H9 (cell line): ENCODE results near the gene TBX19. TPM values are rescaled to one million over a fixed set of nuclear protein-coding genes. Genes with fewer than 3 reads are reported as not detected.

Experiments used
- DNase-seq: peaks from one replicate; pipeline ENCODE4 v3.0.0-alpha.2; 2017
- H2AFZ ChIP-seq: one replicate; pipeline ENCODE4 v1.6.1; 2013; ENCODE audit warnings: mild to moderate bottlenecking, low read length, control low read depth, moderate library complexity
- H2AK5ac ChIP-seq: 2 replicates; pipeline ENCODE4 v1.6.1; 2013; ENCODE audit warnings: low read length, control low read depth, mixed read lengths; ENCODE audit not compliant: insufficient read length
- H2BK120ac ChIP-seq: one replicate; pipeline ENCODE4 v1.6.1; 2013; ENCODE audit warnings: low read depth, mild to moderate bottlenecking, low read length, control low read depth, inconsistent platforms; ENCODE audit not compliant: poor library complexity, severe bottlenecking
- H2BK12ac ChIP-seq: 2 replicates; pipeline ENCODE4 v1.6.1; 2013; ENCODE audit warnings: low read length, control low read depth, mixed read lengths, low read depth; ENCODE audit not compliant: insufficient read length
- H2BK15ac ChIP-seq: 2 replicates; pipeline ENCODE4 v1.6.1; 2013; ENCODE audit warnings: low read depth, low read length, control low read depth
- H2BK20ac ChIP-seq: one replicate; pipeline ENCODE4 v1.6.1; 2013; ENCODE audit warnings: low read depth, mild to moderate bottlenecking, low read length, control low read depth, inconsistent platforms; ENCODE audit not compliant: poor library complexity, severe bottlenecking
- H2BK5ac ChIP-seq: 2 replicates; pipeline ENCODE4 v1.6.1; 2013; ENCODE audit warnings: low read length, control low read depth, mixed read lengths; ENCODE audit not compliant: insufficient read length
- H3K14ac ChIP-seq: 2 replicates; pipeline ENCODE4 v1.6.1; 2013; ENCODE audit warnings: low read length, control low read depth; ENCODE audit not compliant: insufficient read depth
- H3K18ac ChIP-seq: 2 replicates; pipeline ENCODE4 v1.6.1; 2013; ENCODE audit warnings: low read depth, mild to moderate bottlenecking, mixed read lengths, low read length, control low read depth; ENCODE audit not compliant: insufficient read length
- H3K23ac ChIP-seq: 2 replicates; pipeline ENCODE4 v1.6.1; 2013; ENCODE audit warnings: low read length, control low read depth, mixed read lengths, low read depth; ENCODE audit not compliant: insufficient read length
- H3K23me2 ChIP-seq: 2 replicates; pipeline ENCODE4 v1.6.1; 2013; ENCODE audit warnings: low read depth, mild to moderate bottlenecking, mixed read lengths, low read length, control low read depth; ENCODE audit not compliant: insufficient read length, poor library complexity, severe bottlenecking
- H3K27ac ChIP-seq: 2 replicates; pipeline ENCODE4 v1.5.1; 2013; ENCODE audit warnings: low read length, control low read depth, mixed read lengths, low read depth; ENCODE audit not compliant: insufficient read length
- H3K27me3 ChIP-seq: 2 replicates; pipeline ENCODE4 v1.6.1; 2013; ENCODE audit warnings: low read length, control low read depth, inconsistent platforms; ENCODE audit not compliant: insufficient read depth
- H3K4ac ChIP-seq: 2 replicates; pipeline ENCODE4 v1.6.1; 2013; ENCODE audit warnings: low read depth, mild to moderate bottlenecking, control low read depth, inconsistent platforms, low read length, moderate library complexity
- H3K4me1 ChIP-seq: 2 replicates; pipeline ENCODE4 v1.6.1; 2013; ENCODE audit warnings: low read length, control low read depth, inconsistent platforms; ENCODE audit not compliant: insufficient read depth
- H3K4me2 ChIP-seq: 2 replicates; pipeline ENCODE4 v1.6.1; 2013; ENCODE audit warnings: low read length, control low read depth, mixed read lengths; ENCODE audit not compliant: insufficient read length, insufficient read depth
- H3K56ac ChIP-seq: 2 replicates; pipeline ENCODE4 v1.6.1; 2013; ENCODE audit warnings: low read depth, mild to moderate bottlenecking, mixed read lengths, low read length, control low read depth; ENCODE audit not compliant: insufficient read length
- H3K79me1 ChIP-seq: 2 replicates; pipeline ENCODE4 v1.6.1; 2013; ENCODE audit warnings: low read depth, mild to moderate bottlenecking, moderate library complexity, low read length, control low read depth, inconsistent platforms; ENCODE audit not compliant: insufficient read depth, poor library complexity, severe bottlenecking
- H3K79me2 ChIP-seq: 2 replicates; pipeline ENCODE4 v1.6.1; 2013; ENCODE audit warnings: low read length, control low read depth, inconsistent platforms; ENCODE audit not compliant: insufficient read depth
- H3K9ac ChIP-seq: 2 replicates; pipeline ENCODE4 v1.6.1; 2013; ENCODE audit warnings: low read length, control low read depth, mixed read lengths; ENCODE audit not compliant: insufficient read length; ENCODE audit errors: extremely low read depth
- H3K9me3 ChIP-seq: one replicate; pipeline ENCODE4 v1.6.1; 2013; ENCODE audit warnings: low read depth, low read length, inconsistent platforms; ENCODE audit not compliant: control insufficient read depth
- H3T11ph ChIP-seq: one replicate; pipeline ENCODE4 v1.6.1; 2013; ENCODE audit warnings: mild to moderate bottlenecking, low read length, control low read depth, inconsistent platforms
- H4K20me1 ChIP-seq: one replicate; pipeline ENCODE4 v1.6.1; 2013; ENCODE audit not compliant: control insufficient read depth, insufficient read length, insufficient read depth
- H4K5ac ChIP-seq: 2 replicates; pipeline ENCODE4 v1.6.1; 2013; ENCODE audit warnings: low read depth, mild to moderate bottlenecking, mixed read lengths, low read length, control low read depth; ENCODE audit not compliant: insufficient read length
- H4K8ac ChIP-seq: replicated peaks from 2 replicates; pipeline ENCODE4 v1.6.1; 2013; ENCODE audit warnings: low read length, control low read depth, mixed read lengths, low read depth; ENCODE audit not compliant: insufficient read length
- H4K91ac ChIP-seq: 2 replicates; pipeline ENCODE4 v1.6.1; 2013; ENCODE audit warnings: low read depth, mild to moderate bottlenecking, moderate library complexity, mixed read lengths, low read length, control low read depth; ENCODE audit not compliant: insufficient read length
- H3K27ac Mint-ChIP-seq, 3 experiments: 2 replicates in 2 of 3; 3 replicates in 1 of 3; pipeline ENCODE4 v1.8.0; 2020 to 2021; ENCODE audit warnings: mixed read lengths in 3 of 3, mild to moderate bottlenecking in 1 of 3, moderate library complexity in 1 of 3
- H3K27me3 Mint-ChIP-seq: 2 replicates; pipeline ENCODE4 v1.8.0; 2021; ENCODE audit warnings: low read depth, mild to moderate bottlenecking, moderate library complexity, mixed read lengths
- H3K36me3 Mint-ChIP-seq, 3 experiments: 2 replicates in 2 of 3; 3 replicates in 1 of 3; pipeline ENCODE4 v1.8.0; 2020 to 2021; ENCODE audit warnings: low read depth in 3 of 3, mixed read lengths in 3 of 3; ENCODE audit not compliant: insufficient read depth in 1 of 3
- H3K4me1 Mint-ChIP-seq, 2 experiments: 2 replicates each; pipeline ENCODE4 v1.8.0; 2020; ENCODE audit warnings: mixed read lengths in 2 of 2
- H3K4me3 Mint-ChIP-seq, 2 experiments: 2 replicates in 1 of 2; 3 replicates in 1 of 2; pipeline ENCODE4 v1.8.0; 2020 to 2021; ENCODE audit warnings: mild to moderate bottlenecking in 2 of 2, mixed read lengths in 2 of 2, moderate library complexity in 1 of 2
- H3K9me3 Mint-ChIP-seq, 2 experiments: 2 replicates in 1 of 2; 3 replicates in 1 of 2; pipeline ENCODE4 v1.8.0; 2020; ENCODE audit warnings: mild to moderate bottlenecking in 2 of 2, mixed read lengths in 2 of 2, moderate library complexity in 1 of 2
- CTCF ChIP-seq: fragments of 200-600 bp; sonication (generic); conservative IDR thresholded peaks from 3 replicates; pipeline ENCODE4 v1.8.0; 2021; ENCODE audit warnings: antibody characterized with exemption, mild to moderate bottlenecking
- WGBS: extraction: QIAGEN DNeasy Blood & Tissue Kit; methylation state at CpG from one replicate; pipeline ENCODE4 v1.1.7; 2013; ENCODE audit warnings: missing lambda C conversion rate, low lambda C conversion rate, mixed read lengths; ENCODE audit not compliant: insufficient read length; ENCODE audit errors: extremely low coverage; 5-methylcytosine and 5-hydroxymethylcytosine counted together
- total RNA-seq: library from RNA; stranded (reverse); gene quantifications from 2 replicates; pipeline ENCODE4 v1.2.1, GENCODE V29; 2021

TBX19 gene
- total RNA-seq, 1 experiment from 2014 or later: 0.48 TPM

- no CpG with 5 or more reads among the region's 5 CpGs for WGBS
- no peak overlapping the region for H4K8ac ChIP-seq
- H3K14ac ChIP-seq: no peak overlapping the region
- H3K23ac ChIP-seq: no peak overlapping the region
- no peak overlapping the region for H2BK120ac ChIP-seq
- no peak for DNase-seq
- H4K20me1 ChIP-seq: no peaks in the 10 kb centered on the region
- no peak overlapping the region for H3K27ac Mint-ChIP-seq
- H2BK20ac ChIP-seq: no peak overlapping the region
- no peak overlapping the region for H3K56ac ChIP-seq
- no peak overlapping the region for H2AK5ac ChIP-seq
- H3K9me3 Mint-ChIP-seq: peaks cover 4 to 7% of the 10 kb centered on the region in 2 experiments; a peak in 4 of 5 replicates
- H3K4me3 Mint-ChIP-seq: no peak overlapping the region
- no peaks in the 10 kb centered on the region for H3K9me3 ChIP-seq
- H3K79me2 ChIP-seq: no peaks in the 10 kb centered on the region
- H3K27ac ChIP-seq: no peak overlapping the region
- H2AFZ ChIP-seq: no peak overlapping the region
- no peaks in the 10 kb centered on the region; the same call in 1 of the 2 replicates for H3K4me1 ChIP-seq
- H3K4me2 ChIP-seq: no peak overlapping the region
- no peak overlapping the region for H4K91ac ChIP-seq
- H3K36me3 Mint-ChIP-seq: peaks cover 2 to 8% (median 4%) of the 10 kb centered on the region in 3 experiments; a peak in 4 of 7 replicates
- no peaks in the 10 kb centered on the region for H3K27me3 ChIP-seq
- H3K79me1 ChIP-seq: no peaks in the 10 kb centered on the region
- H2BK12ac ChIP-seq: no peak overlapping the region
- no peak for TF ChIP-seq CTCF
- no peak overlapping the region for H2BK15ac ChIP-seq
- no peak overlapping the region for H3K18ac ChIP-seq
- H4K5ac ChIP-seq: no peak overlapping the region
- H3K23me2 ChIP-seq: no peaks in the 10 kb centered on the region
- no peak overlapping the region for H3T11ph ChIP-seq
- no peak overlapping the region for H2BK5ac ChIP-seq
- no peak overlapping the region for H3K9ac ChIP-seq
- H3K4me1 Mint-ChIP-seq: peaks cover 13 to 14% of the 10 kb centered on the region in 2 experiments
- H3K27me3 Mint-ChIP-seq: no peaks in the 10 kb centered on the region
- no peak overlapping the region for H3K4ac ChIP-seq
These were observed 48.2 kb downstream of the TBX19 start for GRCh38 chr1:168328731-168329364.
